Thoracic aorta (tissue), 2 donors: ENCODE data around the gene CDKL2. TPM values are rescaled to one million over a fixed set of nuclear protein-coding genes. Genes with fewer than 3 reads are reported as not detected.

Source experiments
- ATAC-seq: fragments of 150-250 bp; one replicate; pipeline ENCODE4 v1.8.0; 2017; ENCODE audit warnings: low read depth; ENCODE audit not compliant: insufficient number of reproducible peaks, low FRiP score
- DNase-seq: peaks from one replicate; pipeline ENCODE4 v3.0.0-alpha.2; 2020; ENCODE audit warnings: low spot score
- H3K27ac ChIP-seq, 2 donors: fragments of 200-600 bp; sonication (generic); 1 replicate in 1 of 2; 2 replicates in 1 of 2; pipeline ENCODE4 v1.5.1; 2016; ENCODE audit warnings: mild to moderate bottlenecking in 2 of 2, moderate library complexity in 2 of 2
- H3K27me3 ChIP-seq: fragments of 200-600 bp; sonication (generic); replicated peaks from 2 replicates; pipeline ENCODE4 v1.6.0; 2016; ENCODE audit warnings: mild to moderate bottlenecking; ENCODE audit not compliant: insufficient read depth
- H3K36me3 ChIP-seq: fragments of 200-600 bp; sonication (generic); one replicate; pipeline ENCODE4 v1.5.1; 2016
- H3K4me1 ChIP-seq, 2 donors: fragments of 200-600 bp; sonication (generic); 1 replicate in 1 of 2; 2 replicates in 1 of 2; pipeline versions ENCODE4 v1.5.1 to v1.6.0; 2016; ENCODE audit warnings: low read depth in 2 of 2, mild to moderate bottlenecking in 1 of 2; ENCODE audit not compliant: control insufficient read depth in 1 of 2
- H3K4me3 ChIP-seq: fragments of 200-600 bp; sonication (generic); 2 replicates; pipeline ENCODE4 v1.5.1; 2016; ENCODE audit warnings: mild to moderate bottlenecking
- H3K9me3 ChIP-seq: fragments of 200-600 bp; sonication (generic); 2 replicates; pipeline ENCODE4 v1.5.1; 2016
- total RNA-seq, 2 donors: library from RNA; depleted of rRNA; stranded (reverse); fragments of >200 nt; gene quantifications; one replicate each; pipeline versions ENCODE4 v1.1.0 to v1.2.3, GENCODE V29; 2016
- TF ChIP-seq, protein P1 (sequence below): fragments of 200-600 bp; sonication (generic); IDR thresholded peaks from one replicate; pipeline ENCODE4 v1.5.1; 2019; ENCODE audit warnings: antibody characterized with exemption

Gene CDKL2
- total RNA-seq, 2 donors from 2014 or later, result 3.1 to 4.7 TPM

- H3K9me3 ChIP-seq, result no peaks in the 10 kb centered on the region
- H3K4me3 ChIP-seq, result no peak overlapping the region
- ATAC-seq, result no peak
- H3K27me3 ChIP-seq, result no peaks in the 10 kb centered on the region
- peaks cover 16% of the 10 kb centered on the region for H3K36me3 ChIP-seq
- DNase-seq, result no peak
- TF ChIP-seq, protein P1, sequence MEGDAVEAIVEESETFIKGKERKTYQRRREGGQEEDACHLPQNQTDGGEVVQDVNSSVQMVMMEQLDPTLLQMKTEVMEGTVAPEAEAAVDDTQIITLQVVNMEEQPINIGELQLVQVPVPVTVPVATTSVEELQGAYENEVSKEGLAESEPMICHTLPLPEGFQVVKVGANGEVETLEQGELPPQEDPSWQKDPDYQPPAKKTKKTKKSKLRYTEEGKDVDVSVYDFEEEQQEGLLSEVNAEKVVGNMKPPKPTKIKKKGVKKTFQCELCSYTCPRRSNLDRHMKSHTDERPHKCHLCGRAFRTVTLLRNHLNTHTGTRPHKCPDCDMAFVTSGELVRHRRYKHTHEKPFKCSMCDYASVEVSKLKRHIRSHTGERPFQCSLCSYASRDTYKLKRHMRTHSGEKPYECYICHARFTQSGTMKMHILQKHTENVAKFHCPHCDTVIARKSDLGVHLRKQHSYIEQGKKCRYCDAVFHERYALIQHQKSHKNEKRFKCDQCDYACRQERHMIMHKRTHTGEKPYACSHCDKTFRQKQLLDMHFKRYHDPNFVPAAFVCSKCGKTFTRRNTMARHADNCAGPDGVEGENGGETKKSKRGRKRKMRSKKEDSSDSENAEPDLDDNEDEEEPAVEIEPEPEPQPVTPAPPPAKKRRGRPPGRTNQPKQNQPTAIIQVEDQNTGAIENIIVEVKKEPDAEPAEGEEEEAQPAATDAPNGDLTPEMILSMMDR, result no peak
- H3K4me1 ChIP-seq, result no peaks in the 10 kb centered on the region
- no peak overlapping the region for H3K27ac ChIP-seq
Observed at GRCh38 chr4:75655562-75655961, 25.2 kb upstream of the CDKL2 start.

- H3K36me3 ChIP-seq, result peaks cover 16% of the 10 kb centered on the region
- no peaks in the 10 kb centered on the region for H3K4me1 ChIP-seq
- no peak overlapping the region for H3K4me3 ChIP-seq
- no peaks in the 10 kb centered on the region for H3K27me3 ChIP-seq
- no peak overlapping the region for H3K27ac ChIP-seq
- no peaks in the 10 kb centered on the region for H3K9me3 ChIP-seq
- ATAC-seq, result no peak
- DNase-seq, result no peak
- TF ChIP-seq, protein P1, result no peak
Observed at GRCh38 chr4:75654905-75655304, 24.6 kb upstream of the CDKL2 start.

DNA sequence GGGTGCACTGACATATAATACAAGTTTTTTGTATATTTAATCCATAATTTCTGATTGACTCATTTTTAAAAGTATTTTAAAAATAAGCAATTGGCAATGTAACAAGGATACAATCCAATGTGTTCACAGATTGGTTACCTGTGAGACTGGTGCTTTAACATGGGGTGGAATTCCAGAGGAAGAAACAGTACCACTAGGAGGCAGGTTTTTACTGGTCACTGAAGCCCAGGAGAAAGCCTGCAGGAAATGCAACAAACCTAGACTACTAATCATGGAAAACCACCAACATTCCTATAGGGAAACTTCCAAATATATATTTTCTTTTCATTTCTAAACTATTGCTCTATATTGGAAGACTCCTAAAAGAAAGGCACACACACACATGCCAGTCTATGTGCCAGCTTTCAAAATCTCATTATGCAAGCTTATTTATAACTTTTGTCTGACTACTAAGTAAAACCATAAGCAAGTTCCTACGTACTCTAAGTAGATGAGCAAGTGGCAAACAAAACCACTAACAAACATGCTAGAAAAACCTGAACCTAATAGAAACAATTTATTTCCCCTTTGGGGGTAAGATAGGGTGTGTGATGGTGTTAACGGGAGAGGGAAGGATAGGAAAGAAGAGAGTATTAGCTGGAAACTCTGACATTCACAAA is 23.6 kb upstream of the CDKL2 start:
- H3K27ac ChIP-seq, result no peak overlapping the region
- no peak for DNase-seq
- no peak for ATAC-seq
- no peaks in the 10 kb centered on the region for H3K4me1 ChIP-seq
- peaks cover 19% of the 10 kb centered on the region for H3K36me3 ChIP-seq
- H3K9me3 ChIP-seq, result no peaks in the 10 kb centered on the region
- TF ChIP-seq, protein P1, result peak; percentile 36
- H3K27me3 ChIP-seq, result no peaks in the 10 kb centered on the region
- no peak overlapping the region for H3K4me3 ChIP-seq

DNA sequence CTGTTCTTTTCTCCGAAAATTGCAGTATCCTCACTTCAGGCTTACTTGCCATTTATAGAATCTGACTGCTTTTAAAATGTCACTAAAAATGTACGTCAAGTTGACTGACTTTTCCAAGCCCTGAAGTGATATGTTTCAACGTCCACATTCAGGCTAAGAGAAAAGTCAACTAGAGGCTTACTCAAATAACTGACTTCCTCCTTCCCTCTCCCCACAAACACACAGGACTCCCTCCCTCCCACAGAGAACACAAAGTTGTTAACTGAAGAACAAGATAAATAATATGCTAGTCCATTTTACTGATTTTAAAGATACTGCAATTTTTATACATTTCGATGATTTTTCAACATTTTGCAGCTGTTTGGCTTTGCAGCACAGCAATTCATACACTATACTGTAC is 13.8 kb upstream of the CDKL2 start:
- no peaks in the 10 kb centered on the region for H3K4me1 ChIP-seq
- no peak overlapping the region for H3K4me3 ChIP-seq
- no peak for ATAC-seq
- H3K36me3 ChIP-seq, result peaks cover 37% of the 10 kb centered on the region
- H3K27me3 ChIP-seq, result no peaks in the 10 kb centered on the region
- H3K27ac ChIP-seq, result no peak overlapping the region
- DNase-seq, result no peak
- TF ChIP-seq, protein P1, result no peak
- H3K9me3 ChIP-seq, result no peaks in the 10 kb centered on the region

- no peaks in the 10 kb centered on the region for H3K9me3 ChIP-seq
- no peaks in the 10 kb centered on the region for H3K4me1 ChIP-seq
- no peak overlapping the region for H3K4me3 ChIP-seq
- H3K27ac ChIP-seq, result no peak overlapping the region
- TF ChIP-seq, protein P1, result no peak
- ATAC-seq, result no peak
- H3K36me3 ChIP-seq, result peaks cover 32% of the 10 kb centered on the region
- DNase-seq, result no peak
- H3K27me3 ChIP-seq, result no peaks in the 10 kb centered on the region
Observed at GRCh38 chr4:75643651-75644050, 13.3 kb upstream of the CDKL2 start.
